ENCODE measurements around the gene TECPR2. TPM values are rescaled to one million over a fixed set of nuclear protein-coding genes. Genes with fewer than 3 reads are reported as not detected.

Gene TECPR2
- total and polyA plus RNA-seq, 4 donors = 2.0 to 12.6 (median 5.2) TPM

GRCh38 chr14:102474934-102475333 is 112.2 kb downstream of the TECPR2 start:
- DNase-seq (ENCODE audit: low spot score) = no peak
- Histone ChIP-seq H3K36me3 (ENCODE audit: control insufficient read depth in 4 of 4, insufficient read depth in 3 of 4, low read depth in 1 of 4, low read length in 3 of 4) (peaks cover 0 to 2% (median 0%) of the 10 kb centered on the region in 4 donors), H3K27ac (ENCODE audit: low read depth in 1 of 2, low read length in 2 of 2) (no peak overlapping the region), H3K9me3 (ENCODE audit: control insufficient read depth in 4 of 4, low read length in 3 of 4) (no peaks in the 10 kb centered on the region), H3K27me3 (ENCODE audit: control insufficient read depth in 4 of 4, insufficient read depth in 4 of 4, low read length in 3 of 4) (no peaks in the 10 kb centered on the region), H3K9ac (ENCODE audit: low read depth in 1 of 2, low read length in 2 of 2) (no peak overlapping the region), H3K4me1 (ENCODE audit: control insufficient read depth in 4 of 4, insufficient read depth in 4 of 4, low read length in 3 of 4) (peaks cover 0 to 7% (median 6%) of the 10 kb centered on the region in 4 donors), H3K4me3 (ENCODE audit: low read depth in 1 of 3, low read length in 3 of 3) (no peak overlapping the region)
- 82% methylated on average over 5 of the region's 5 CpGs for WGBS
- TF ChIP-seq NR2F2 (IDR thresholded peaks at IDR 0.05) (no peak), REST (IDR thresholded peaks at IDR 0.05) (no peak), JUND (IDR thresholded peaks at IDR 0.05) (no peak), FOXA2 (IDR thresholded peaks at IDR 0.05) (no peak), HNF4G (IDR thresholded peaks at IDR 0.05) (no peak), ATF3 (IDR thresholded peaks at IDR 0.05) (no peak), RXRA (IDR thresholded peaks at IDR 0.05) (no peak), CTCF (IDR thresholded peaks at IDR 0.05; ENCODE audit: low read depth, low read length, missing input control) (no peak), FOXA1 (IDR thresholded peaks at IDR 0.05) (no peak)

GRCh38 chr14:102479107-102479506 is 116.4 kb downstream of the TECPR2 start:
- DNase-seq (ENCODE audit: low spot score) = no peak
- no peak overlapping the region for H3K9ac ChIP-seq (ENCODE audit: low read depth in 1 of 2, low read length in 2 of 2)

GRCh38 chr14:102479777-102480176 is 117.0 kb downstream of the TECPR2 start:
- H3K4me1 ChIP-seq (ENCODE audit: control insufficient read depth in 4 of 4, insufficient read depth in 4 of 4, low read length in 3 of 4) = peaks cover 0 to 7% (median 6%) of the 10 kb centered on the region in 4 donors
- no peak for DNase-seq (ENCODE audit: low spot score)
- peak; percentile 9 to 21 for TF ChIP-seq RXRA (IDR thresholded peaks at IDR 0.05)
- peak; percentile 15 for TF ChIP-seq NR2F2 (IDR thresholded peaks at IDR 0.05)
- TF ChIP-seq SP1 (IDR thresholded peaks at IDR 0.05) = peak; percentile 40
- TF ChIP-seq ATF3 (IDR thresholded peaks at IDR 0.05) = no peak
- no peak for TF ChIP-seq RAD21 (IDR thresholded peaks at IDR 0.05)
- peak overlapping the region in 1 of 2 donors; percentile 39 for H3K9ac ChIP-seq (ENCODE audit: low read depth in 1 of 2, low read length in 2 of 2)
- no peaks in the 10 kb centered on the region for H3K36me3 ChIP-seq (ENCODE audit: control insufficient read depth in 4 of 4, insufficient read depth in 3 of 4, low read depth in 1 of 4, low read length in 3 of 4)
- peak overlapping the region; percentile 20 to 67 (median 28) for H3K4me3 ChIP-seq (ENCODE audit: low read depth in 1 of 3, low read length in 3 of 3)
- H3K27me3 ChIP-seq (ENCODE audit: control insufficient read depth in 4 of 4, insufficient read depth in 4 of 4, low read length in 3 of 4) = no peaks in the 10 kb centered on the region
- 26% methylated on average over 7 of the region's 7 CpGs for WGBS
- H3K27ac ChIP-seq (ENCODE audit: low read depth in 1 of 2, low read length in 2 of 2) = peak overlapping the region; percentile 81 to 85
- H3K9me3 ChIP-seq (ENCODE audit: control insufficient read depth in 4 of 4, low read length in 3 of 4) = peaks cover 0 to 2% (median 0%) of the 10 kb centered on the region in 4 donors

More at GRCh38 chr14:102479107-102479506, 116.4 kb downstream of the TECPR2 start:
- Histone ChIP-seq H3K4me1 (ENCODE audit: control insufficient read depth in 4 of 4, insufficient read depth in 4 of 4, low read length in 3 of 4) (peaks cover 0 to 7% (median 6%) of the 10 kb centered on the region in 4 donors), H3K4me3 (ENCODE audit: low read depth in 1 of 3, low read length in 3 of 3) (no peak overlapping the region), H3K36me3 (ENCODE audit: control insufficient read depth in 4 of 4, insufficient read depth in 3 of 4, low read depth in 1 of 4, low read length in 3 of 4) (no peaks in the 10 kb centered on the region), H3K9me3 (ENCODE audit: control insufficient read depth in 4 of 4, low read length in 3 of 4) (peaks cover 0 to 2% (median 0%) of the 10 kb centered on the region in 4 donors), H3K27ac (ENCODE audit: low read depth in 1 of 2, low read length in 2 of 2) (peak overlapping the region; percentile 81 to 85), H3K27me3 (ENCODE audit: control insufficient read depth in 4 of 4, insufficient read depth in 4 of 4, low read length in 3 of 4) (no peaks in the 10 kb centered on the region)
- no peak for TF ChIP-seq YY1 (IDR thresholded peaks at IDR 0.05)
- WGBS = 100% methylated on average over 2 of the region's 2 CpGs
